HG02840 (cell line): Measurements from ENCODE around the gene TP53AIP1.

Experiments used
- ATAC-seq: cut with Tn5 transposase; IDR thresholded peaks from one replicate; pipeline ENCODE4 v1.9.1; 2021; ENCODE audit warnings: mild to moderate bottlenecking, moderate library complexity, moderate number of reproducible peaks; ENCODE audit not compliant: unreplicated experiment, low FRiP score

The TP53AIP1 gene, protein sequence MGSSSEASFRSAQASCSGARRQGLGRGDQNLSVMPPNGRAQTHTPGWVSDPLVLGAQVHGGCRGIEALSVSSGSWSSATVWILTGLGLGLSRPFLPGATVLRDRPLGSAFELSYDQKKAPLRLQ

DNA sequence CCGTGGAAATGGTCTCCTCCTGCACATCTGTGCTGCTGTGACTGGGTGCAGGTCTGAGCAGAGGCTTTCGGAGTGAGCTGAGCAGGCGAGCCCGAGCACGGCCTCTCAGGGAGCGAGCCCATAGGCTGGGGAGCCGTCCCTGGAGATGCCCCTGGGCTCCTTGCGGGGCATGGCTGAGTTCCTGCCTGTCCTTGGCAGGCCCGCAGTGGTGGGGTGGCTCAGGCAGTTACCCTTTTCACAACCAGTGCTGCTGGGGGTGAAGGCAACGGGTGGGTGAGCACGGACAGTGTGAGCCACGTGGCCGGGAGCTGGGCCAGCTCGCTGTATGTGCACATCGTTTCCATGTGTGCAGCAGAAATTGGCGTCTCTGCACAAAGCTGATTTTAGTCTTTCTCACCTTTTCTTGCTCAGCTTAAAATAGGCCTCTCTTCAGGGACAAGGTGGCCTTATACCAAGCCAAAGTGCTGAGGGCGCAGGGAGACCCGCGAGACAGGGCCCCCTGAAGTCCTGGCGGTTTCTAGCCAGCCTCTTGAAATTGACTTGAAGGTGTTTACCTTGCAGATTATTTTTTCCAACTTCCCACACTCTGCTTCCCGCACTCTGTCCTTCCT is at the start of gene TP53AIP1:
Gene TP53AIP1 (minus strand): TSS at position 55 of the 611 bp plus-strand sequence. CDS start 5,053 bp downstream, outside the sequence.
- no peak for ATAC-seq

DNA sequence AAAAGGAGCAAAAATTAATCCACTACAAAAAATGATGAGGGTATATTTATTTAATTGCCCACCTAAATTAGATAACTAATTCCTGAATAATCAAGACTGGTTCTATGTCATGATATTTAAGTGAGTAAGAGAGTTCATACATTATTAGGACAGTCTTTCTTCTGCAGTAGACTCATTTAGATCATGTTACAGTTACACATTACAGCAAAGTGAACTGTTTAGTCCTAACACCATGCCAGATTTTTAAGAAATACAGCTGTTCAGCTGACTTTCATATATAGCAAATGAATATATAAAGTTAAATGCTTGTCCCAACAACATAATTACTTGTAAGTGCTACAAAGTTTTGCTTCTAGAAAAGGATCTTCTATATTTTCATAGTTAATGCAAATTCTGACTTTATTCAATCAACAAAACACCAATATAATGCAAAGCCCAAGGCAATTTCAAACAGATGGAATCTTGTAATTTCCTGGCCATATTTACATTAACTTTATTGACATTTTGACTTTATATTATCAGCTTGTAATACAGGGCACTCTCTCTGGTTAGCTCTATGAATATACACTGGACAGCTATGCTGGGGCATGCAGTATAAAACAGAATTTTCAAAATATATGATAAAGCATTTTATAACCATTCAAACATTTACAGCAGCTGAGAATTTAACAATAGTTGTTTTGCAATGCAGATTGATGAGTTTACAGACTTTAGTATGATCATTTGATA is 45.7 kb upstream of the TP53AIP1 start:
- ATAC-seq: no peak

DNA sequence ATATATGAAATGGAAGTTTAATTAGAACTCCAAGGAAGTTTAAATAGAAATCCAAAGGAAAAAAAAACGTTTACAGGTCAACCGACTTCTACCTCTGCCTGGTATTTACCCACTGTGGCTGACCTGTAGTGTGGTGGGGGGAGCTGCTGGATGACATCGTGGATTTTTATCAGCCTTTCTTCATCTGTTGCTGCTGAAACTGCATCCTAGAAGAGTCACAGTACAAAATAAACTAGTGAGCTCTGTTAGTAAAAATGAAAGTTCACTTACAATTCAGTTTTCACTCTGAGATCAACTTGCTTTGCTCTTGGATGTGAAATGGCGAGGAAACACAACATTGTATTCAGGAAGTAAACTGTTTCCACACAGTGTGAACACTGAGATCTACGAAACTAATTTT is 43.2 kb upstream of the TP53AIP1 start:
- no peak for ATAC-seq

DNA sequence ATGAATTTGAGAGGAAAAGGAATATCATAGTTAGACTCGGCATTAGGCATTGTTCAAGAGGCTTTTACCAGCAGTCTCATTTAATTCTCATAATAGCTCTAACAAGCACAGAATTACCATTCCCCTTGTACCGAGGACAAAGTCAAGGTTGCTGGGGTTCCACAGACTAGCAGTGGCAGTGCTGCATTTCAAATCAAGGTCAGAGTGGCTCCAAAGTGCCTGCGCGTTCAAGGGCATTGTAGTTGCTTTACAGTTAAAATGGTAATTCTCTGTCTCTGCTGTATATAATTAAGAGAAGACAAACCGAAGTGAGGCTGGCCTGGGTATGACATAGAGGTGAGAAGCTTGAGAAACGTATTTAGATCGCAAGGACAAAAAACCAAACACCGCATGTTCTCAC is 40.4 kb upstream of the TP53AIP1 start:
- ATAC-seq: no peak

DNA sequence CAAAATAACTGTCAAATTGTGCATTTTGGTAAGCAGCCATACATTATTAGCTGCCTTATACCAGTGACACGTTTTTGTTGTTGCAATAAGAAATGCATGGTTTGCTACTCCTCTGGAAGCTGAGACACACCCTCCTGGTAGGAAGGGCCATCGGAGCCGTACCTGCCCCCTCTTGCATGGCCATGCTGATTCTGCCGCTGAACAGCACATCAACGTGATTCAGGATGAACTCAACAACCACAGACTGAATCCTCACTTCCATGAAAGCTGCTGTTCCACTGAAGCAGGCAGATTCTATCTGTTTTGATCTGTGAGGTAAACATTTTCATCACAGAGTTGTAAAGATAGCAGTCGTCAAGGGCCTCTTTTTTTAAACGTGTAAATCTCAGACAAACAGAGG is 38.6 kb upstream of the TP53AIP1 start:
- no peak for ATAC-seq

DNA sequence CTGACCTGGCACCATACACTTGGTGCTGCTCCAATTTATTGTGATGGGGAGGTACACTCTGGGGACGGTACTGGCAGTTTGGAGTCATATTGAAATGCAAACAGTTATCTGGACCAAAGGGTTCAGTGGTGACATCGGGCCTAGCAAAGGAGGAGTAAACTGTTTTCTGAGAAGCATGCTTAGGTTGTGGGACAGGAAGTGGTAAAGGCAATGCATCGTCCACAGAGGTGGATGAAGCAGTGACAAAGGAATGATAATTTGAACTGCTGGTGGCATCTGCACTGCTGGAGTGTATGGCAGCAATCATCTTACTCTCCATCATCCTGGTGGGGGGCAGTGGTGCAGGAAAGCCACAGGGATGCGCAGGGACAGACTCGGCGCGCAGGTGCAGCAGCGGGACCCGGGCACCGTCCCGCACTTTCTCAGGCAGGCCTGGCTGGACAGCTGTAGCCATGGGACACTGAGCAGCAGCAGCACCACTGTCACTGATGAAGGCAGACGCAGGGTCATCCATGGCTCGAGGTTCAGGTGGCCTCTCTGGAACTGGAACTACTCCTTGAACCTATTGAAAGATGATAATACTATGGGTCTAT is 28.0 kb upstream of the TP53AIP1 start:
- no peak for ATAC-seq

DNA sequence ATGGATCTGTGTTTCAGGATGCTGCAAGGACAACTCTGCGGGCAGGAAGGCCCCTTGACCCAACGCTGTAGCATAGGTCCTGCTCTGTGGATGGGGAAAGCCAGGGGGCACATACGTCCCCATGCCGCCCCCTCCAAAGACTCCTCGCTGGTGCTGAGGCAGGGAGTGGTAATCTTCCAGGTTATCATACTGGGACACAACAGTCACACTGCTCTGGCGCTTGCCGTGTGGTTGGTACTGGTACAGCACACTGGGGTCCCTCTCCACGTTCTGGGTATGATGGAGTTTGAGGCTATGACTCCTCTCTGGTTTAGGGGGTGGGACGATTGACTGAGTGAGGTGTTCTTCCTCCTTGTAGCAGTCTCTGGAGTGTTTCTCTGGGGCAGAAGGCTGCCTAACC is 26.2 kb upstream of the TP53AIP1 start:
- ATAC-seq: no peak

DNA sequence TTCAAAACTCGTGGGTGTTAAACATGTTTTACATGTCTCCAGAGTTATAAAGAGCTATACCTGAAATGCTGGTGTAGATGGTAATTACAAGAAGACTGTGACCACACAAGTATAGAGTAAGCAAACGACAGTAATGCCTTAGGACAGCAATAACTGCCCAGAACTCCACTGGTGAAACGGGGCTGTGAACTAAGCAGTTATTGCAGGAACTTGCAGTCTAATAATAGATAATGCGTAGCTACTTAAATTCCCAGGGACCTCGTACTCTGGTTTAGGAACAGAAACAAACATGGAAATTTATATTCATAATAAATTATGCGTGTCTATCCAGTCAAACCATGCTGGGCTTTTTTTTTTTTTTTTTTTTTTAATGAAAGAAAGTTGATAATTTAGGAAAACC is 24.9 kb upstream of the TP53AIP1 start:
- no peak for ATAC-seq

DNA sequence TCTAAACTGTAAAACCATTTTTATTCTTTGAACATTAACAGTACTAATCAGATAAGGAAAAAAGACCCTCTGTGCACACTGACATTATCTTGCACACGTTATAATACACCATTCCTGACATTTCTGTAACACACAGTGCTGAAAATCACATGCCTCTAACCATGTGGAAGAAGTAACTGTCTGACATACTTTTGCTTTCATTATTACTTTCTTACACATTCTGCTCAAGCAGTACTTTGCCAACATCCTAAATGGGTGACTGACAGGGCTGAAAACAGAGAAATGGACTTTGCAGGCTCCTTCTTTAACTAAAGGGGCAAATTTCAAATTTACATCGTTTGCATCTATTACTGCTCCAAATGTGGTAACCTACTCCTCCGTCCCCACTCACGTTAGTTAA is 22.8 kb upstream of the TP53AIP1 start:
- peak; percentile 90 for ATAC-seq

DNA sequence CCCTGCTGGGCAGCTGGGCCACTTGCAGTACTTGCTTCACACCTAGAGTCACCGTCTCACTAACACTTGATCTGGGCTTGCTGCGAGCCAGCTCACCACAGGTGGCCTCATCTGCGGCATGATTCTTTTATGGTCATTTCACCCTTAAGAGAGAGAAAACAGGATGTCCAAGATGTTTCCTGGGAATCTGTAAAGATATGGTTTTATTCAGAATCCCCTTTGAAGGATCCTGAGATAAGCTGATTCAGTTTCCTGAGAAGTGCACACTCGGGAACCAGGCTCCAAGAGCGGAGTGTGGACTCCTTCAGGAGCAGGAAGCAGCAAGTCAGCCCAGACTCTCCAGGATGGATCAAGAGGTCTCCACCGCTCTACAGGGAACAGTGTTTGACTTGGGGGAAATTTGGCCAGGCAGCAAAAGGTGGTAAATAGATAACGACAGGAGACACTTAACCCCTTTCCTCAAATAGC is 21.8 kb upstream of the TP53AIP1 start:
- no peak for ATAC-seq

DNA sequence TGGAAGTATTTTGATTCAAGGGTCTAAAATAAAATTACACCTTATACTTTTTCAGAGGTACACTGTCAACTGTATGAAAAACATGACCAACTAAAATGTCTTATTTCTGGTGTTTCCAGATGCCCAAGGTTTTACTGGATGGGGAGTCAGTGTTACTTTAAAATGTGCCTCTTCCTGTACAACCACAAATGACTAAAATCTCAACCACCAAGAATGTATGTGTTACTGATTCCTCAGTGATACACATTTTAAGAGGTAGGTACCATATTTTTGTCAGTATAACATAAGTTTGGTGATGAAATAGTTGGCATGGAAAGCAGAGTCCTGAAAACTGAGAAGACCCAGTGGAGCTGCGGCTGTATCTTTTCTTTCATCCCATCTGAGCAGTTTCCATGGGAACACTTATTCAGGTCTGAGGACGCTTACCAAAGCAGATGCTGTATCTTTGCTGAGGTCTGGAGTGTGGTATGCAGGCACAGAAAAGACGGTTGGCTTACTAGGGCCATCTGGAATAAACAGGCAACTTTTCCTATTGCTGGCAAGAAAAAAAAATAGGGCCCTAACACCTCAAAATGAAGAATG is 21.2 kb upstream of the TP53AIP1 start:
- no peak for ATAC-seq

DNA sequence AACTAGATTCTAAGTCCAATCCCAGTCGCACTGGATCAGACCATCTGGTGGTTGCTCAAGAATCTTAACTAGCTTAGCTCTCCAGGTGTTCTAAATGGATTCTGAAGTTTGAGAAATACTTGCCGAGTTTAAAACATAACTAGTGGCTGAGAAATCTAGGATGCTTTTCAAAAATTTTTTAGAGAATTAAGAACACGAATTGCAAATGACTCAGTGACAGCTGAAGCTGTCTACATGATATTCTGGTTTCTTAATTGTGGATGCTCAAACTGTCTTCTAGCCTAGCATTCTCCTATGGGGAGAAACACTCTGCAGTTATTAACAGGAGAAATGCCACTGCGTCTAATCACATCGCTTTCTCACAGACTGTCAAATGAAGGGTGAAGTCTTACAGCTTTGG is 20.2 kb upstream of the TP53AIP1 start:
- no peak for ATAC-seq

DNA sequence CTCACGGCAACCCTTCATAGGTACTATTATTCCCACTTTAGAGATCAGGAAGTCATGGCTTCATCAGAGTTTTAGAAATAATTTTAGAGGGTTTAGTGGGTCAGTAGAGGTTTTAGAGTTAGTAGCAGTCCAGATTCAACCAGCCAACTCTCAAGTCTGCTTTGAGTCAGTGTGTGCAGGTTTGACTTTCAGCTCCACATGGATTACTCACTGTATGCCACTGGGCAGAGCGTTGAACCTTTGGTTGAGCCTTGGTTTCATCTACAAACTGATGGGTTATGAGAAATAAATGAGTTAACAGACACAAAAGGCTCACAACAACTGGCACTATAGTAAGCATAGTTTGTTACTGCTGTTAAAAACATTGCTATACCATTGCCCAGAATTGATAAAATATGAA is 19.0 kb upstream of the TP53AIP1 start:
- ATAC-seq: no peak

DNA sequence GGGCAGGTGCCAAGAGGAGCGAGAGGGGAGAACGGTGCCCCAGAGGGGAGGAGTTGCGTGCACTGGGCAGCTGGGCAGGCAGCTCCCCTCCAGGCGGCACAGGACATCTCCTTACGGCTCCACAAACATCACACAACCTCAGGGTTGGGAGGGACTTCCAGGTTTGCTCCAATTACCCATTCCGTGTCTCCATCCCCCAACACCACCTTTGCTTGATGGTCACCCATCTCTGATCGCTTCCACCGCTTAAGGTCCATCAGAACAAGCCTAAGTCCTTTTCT is 14.5 kb upstream of the TP53AIP1 start:
- ATAC-seq: no peak

DNA sequence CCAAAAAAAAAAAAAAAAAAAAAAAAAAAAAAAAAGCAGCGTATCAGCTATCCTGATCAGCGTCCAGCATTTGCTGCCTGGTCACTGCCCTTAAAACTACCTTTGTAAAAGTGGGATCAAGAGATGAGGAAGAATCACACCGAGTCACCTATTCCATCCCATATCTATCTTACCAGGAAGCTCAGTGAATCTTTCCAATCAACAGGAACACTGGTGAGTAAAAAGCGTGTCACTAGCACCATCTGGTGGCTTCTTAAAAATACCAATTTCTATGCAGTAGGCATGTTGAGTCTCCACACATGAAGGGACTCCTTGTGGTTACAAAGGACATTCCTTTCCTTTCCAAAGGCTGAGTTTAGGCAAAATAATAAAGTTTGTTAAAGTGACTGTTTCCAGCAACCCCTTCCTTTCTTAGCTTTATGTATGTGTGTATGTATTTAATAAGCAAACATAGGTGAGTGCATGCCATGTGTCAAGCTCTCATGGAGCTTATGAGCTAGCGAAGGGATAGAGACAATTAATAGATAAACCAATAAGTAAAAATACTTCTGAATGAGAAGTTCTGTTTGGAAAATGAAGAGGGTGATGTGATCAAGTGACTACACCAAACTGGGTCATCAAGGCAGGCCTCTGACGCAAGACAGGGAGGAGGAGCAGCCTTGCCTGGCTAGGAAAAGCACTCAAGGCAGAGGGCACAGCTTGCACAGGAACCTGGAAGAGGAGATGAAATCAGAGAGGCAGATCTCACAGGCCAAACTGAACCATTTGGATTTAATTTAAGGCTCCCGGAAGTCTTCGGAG is 13.9 kb upstream of the TP53AIP1 start:
- peak; percentile 56 for ATAC-seq

DNA sequence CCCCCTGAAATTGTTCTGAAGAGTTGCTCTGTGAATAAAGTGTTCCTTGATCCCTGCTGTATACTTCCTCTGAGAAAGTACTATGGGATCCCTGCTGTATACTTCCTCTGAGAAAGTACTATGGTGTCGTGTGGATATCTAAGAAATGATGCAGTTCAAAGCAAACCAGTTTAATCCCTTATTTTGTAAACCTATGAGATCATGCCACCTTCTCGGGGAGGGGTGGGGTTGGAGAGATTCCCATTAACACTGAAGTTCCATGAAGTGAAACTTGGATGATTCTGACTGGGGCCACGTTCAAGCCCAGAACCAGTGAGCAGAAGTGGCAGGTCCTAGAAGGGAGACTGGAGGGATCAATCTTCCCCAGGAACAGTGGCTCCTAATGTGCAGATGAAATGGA is 13.0 kb upstream of the TP53AIP1 start:
- ATAC-seq: no peak

DNA sequence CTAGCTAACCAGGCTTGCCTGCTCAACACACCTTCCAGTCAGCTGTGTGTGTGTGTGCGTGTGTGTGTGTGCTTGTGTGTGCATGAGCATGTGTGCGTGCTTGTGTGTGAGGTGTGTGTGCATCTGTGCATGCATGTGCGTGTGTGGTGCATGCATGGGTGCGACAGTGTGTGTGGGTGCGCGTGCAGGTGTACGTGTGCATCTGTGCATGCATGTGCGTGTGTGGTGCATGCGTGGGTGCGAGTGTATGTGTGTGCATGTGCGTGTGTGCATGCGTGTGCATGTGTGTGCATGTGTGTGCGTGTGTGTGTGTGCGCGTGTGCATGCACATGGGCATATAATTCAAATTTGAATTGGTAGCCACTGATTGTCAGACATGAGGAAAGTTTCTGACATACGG is 10.5 kb upstream of the TP53AIP1 start:
- ATAC-seq: no peak

DNA sequence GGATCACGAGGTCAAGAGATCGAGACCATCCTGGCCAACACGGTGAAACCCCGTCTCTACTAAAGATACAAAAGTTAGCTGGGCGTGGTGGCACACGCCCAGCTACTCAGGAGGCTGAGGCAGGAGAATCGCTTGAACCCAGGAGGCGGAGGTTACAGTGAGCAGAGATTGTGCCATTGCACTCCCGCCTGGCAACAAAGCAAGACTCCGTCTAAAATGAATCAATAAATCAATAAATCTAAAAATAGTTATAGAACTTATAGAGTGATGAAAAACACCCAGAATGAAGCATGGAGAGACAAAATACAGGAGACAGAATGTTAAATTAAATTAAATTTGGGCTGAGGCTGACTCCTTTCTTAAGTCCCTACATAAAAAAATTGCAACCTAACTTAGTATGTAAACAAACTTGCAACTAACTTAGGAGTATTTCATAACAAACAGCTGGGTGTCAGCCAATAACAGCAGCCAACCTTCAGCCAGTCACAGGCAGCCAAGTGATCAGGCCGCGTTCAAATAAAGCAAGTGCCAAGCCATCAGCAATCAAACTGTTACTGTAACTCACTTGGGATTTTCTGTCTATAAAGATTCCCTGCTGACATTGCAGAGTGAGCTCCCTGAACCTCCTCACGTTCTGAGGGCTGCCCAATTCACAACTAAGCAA is 7.3 kb upstream of the TP53AIP1 start:
- no peak for ATAC-seq

DNA sequence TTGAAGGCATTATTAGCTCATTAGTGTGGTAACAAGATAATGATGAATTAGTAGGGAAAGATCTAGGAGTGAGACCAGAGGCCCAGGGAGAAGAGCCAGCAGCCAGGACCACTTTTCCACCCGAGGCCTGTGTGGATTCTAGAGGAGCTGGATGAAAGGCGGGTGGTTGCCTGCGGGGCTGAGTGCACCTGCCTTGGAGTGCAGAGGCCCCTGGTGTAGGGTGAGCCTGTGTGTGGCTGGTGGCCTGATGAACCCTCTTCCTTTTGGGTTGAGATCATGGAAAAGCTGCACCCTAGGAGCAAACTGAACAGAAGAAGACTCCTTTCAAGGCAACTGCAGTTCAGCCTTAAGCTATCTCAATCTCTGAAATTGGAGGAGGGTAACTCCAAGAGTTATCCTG is 5.9 kb upstream of the TP53AIP1 start:
- ATAC-seq: no peak

DNA sequence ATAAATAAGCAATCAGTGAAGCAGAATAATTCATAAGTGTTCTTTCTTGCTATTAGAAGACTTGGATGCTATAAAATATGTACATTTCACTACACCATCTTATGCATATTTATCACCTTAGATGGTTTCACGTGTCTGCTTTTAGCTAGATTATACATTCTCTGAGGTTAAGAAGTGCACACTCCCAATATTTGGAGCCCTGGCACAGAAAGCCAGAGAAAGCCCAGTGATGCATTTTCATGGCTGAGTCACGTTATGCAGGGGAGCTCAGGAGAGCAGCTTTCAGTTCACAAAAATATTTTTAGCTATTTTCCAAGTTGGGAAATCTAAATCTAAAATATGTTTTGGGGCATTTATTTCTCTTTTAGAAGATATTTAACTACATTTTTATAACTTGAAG is 5.1 kb upstream of the TP53AIP1 start:
- ATAC-seq: no peak
